ENCODE results near the gene DDIT3. TPM values are rescaled to one million over a fixed set of nuclear protein-coding genes. Genes with fewer than 3 reads are reported as not detected.
"Not testable (repeated sequence)": the region's sequence is repeated elsewhere in the genome, so short reads cannot be mapped to it uniquely, and the experiment has no call there.

The DDIT3 gene
- total RNA-seq, 1 experiment from 2014 or later: 84.7 TPM

DNA sequence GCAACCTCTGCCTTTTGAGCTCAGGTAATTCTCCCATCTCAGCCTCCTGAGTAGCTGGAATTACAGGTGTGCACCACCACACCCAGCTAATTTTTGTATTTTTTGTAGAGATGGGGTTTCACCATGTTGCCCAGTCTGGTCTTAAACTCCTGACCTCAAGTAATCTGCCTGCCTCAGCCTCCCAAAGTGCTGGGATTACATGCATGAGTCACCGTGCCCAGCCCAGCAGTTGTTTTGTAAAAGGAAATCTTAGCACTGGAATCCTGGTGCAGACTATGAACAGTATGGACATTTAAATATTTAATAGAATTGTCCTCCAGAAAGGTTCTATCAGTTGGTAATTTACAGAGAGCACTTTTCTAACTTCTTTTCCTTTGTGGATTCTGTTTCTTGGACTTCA lies 40.8 kb upstream of the DDIT3 start:
- peak; percentile 59 for ATAC-seq
- H3K4me1 ChIP-seq (ENCODE audit: control insufficient read depth in 1 of 2, insufficient read depth in 2 of 2, low read length in 2 of 2): peaks cover 9 to 16% of the 10 kb centered on the region in 2 experiments
- H3K27me3 ChIP-seq (ENCODE audit: insufficient read depth, low read length); intact Hi-C loops (cut with micrococcal nuclease); POLR2A ChIA-PET; H3K9ac ChIP-seq (ENCODE audit: low read length); H3K27ac ChIP-seq (ENCODE audit: low read depth, low read length); H3K9me2 ChIP-seq (ENCODE audit: insufficient read depth); H3K4me3 ChIP-seq (replicated peaks in 1 of 2; ENCODE audit: low read depth in 1 of 2, low read length in 2 of 2); H3K79me2 ChIP-seq (ENCODE audit: insufficient read depth, low read length); H2AFZ ChIP-seq (ENCODE audit: low read depth, low read length, poor library complexity, severe bottlenecking); H4K20me1 ChIP-seq (ENCODE audit: insufficient read depth); H3K36me3 ChIP-seq (ENCODE audit: control insufficient read depth in 1 of 2, insufficient read depth in 2 of 2, low read length in 2 of 2); RAD21 ChIA-PET (ENCODE audit: low non-redundant PET in 1 of 2, low total read pairs in 2 of 2, uncharacterized antibody in 2 of 2, unreplicated experiment in 2 of 2); H3K9me3 ChIP-seq (ENCODE audit: control insufficient read depth in 1 of 2, insufficient read depth in 1 of 2, low read depth in 1 of 2, low read length in 2 of 2); DNase-seq (ENCODE audit: low read depth, low spot score); BruUV-seq (replicated peaks): not testable (repeated sequence)
- peak; percentile 45; the same call in 1 of the 2 replicates for TF ChIP-seq JUND (IDR thresholded peaks at IDR 0.05)
- peak; percentile 41 for TF ChIP-seq FOSL1 (IDR thresholded peaks at IDR 0.05; ENCODE audit: low read depth)
- CTCF ChIA-PET: interaction anchor here (1.1 kb wide), 1 partner anchor 22 kb away, joined by 3 read pairs; no protein-coding TSS in a partner anchor
- peak overlapping the region; percentile 50 for H3K4me2 ChIP-seq (ENCODE audit: low read length)

DNA sequence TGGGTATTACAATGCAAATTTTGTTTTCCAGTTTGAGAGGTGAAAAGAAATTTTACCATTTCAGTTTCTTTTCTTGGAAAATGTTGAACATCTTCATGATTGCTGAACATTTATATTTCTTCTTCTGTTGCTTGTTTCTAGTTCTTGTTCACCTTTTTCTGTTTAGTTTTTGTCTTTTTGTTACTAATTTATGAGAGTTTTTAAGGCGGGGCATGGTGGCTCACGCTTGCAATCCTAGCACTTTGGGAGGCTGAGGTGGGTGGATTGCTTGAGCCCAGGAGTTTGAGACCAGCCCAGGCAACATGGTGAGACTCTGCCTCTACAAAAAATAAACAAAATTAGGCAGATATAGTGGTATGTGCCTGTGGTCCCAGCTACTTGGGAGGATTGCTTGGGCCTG lies 40.2 kb upstream of the DDIT3 start:
- H3K36me3 ChIP-seq (ENCODE audit: control insufficient read depth in 1 of 2, insufficient read depth in 2 of 2, low read length in 2 of 2): no peaks in the 10 kb centered on the region
- BruUV-seq (replicated peaks): no TSS peak
- ChIA-PET POLR2A (no interaction called here), CTCF (interaction anchor here (1.1 kb wide), 1 partner anchor 23 kb away, joined by 3 read pairs; no protein-coding TSS in a partner anchor), RAD21 (ENCODE audit: low non-redundant PET in 1 of 2, low total read pairs in 2 of 2, uncharacterized antibody in 2 of 2, unreplicated experiment in 2 of 2) (no interaction called here)
- H3K9me2 ChIP-seq (ENCODE audit: insufficient read depth): no peaks in the 10 kb centered on the region
- no peak overlapping the region for H3K27ac ChIP-seq (ENCODE audit: low read depth, low read length)
- no peak overlapping the region for H3K9ac ChIP-seq (ENCODE audit: low read length)
- H3K4me3 ChIP-seq (replicated peaks in 1 of 2; ENCODE audit: low read depth in 1 of 2, low read length in 2 of 2): no peak overlapping the region
- H4K20me1 ChIP-seq (ENCODE audit: insufficient read depth): no peaks in the 10 kb centered on the region
- TF ChIP-seq, protein P1, sequence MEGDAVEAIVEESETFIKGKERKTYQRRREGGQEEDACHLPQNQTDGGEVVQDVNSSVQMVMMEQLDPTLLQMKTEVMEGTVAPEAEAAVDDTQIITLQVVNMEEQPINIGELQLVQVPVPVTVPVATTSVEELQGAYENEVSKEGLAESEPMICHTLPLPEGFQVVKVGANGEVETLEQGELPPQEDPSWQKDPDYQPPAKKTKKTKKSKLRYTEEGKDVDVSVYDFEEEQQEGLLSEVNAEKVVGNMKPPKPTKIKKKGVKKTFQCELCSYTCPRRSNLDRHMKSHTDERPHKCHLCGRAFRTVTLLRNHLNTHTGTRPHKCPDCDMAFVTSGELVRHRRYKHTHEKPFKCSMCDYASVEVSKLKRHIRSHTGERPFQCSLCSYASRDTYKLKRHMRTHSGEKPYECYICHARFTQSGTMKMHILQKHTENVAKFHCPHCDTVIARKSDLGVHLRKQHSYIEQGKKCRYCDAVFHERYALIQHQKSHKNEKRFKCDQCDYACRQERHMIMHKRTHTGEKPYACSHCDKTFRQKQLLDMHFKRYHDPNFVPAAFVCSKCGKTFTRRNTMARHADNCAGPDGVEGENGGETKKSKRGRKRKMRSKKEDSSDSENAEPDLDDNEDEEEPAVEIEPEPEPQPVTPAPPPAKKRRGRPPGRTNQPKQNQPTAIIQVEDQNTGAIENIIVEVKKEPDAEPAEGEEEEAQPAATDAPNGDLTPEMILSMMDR (IDR thresholded peaks at IDR 0.05 in 2 of 3, conservative IDR thresholded peaks at IDR 0.05 in 1 of 3; ENCODE audit: borderline replicate concordance in 1 of 3, insufficient read depth in 1 of 3, low read depth in 2 of 3, low read length in 2 of 3): no peak
- no peak for TF ChIP-seq EGR1 (IDR thresholded peaks at IDR 0.05; ENCODE audit: low read depth)
- TF ChIP-seq EZH2 (IDR thresholded peaks at IDR 0.05): no peak
- no peak for TF ChIP-seq POLR2AphosphoS5 (IDR thresholded peaks at IDR 0.05; ENCODE audit: low read depth, low read length)
- TF ChIP-seq SIN3A (IDR thresholded peaks at IDR 0.05; ENCODE audit: low read depth): no peak
- TF ChIP-seq, protein P2, sequence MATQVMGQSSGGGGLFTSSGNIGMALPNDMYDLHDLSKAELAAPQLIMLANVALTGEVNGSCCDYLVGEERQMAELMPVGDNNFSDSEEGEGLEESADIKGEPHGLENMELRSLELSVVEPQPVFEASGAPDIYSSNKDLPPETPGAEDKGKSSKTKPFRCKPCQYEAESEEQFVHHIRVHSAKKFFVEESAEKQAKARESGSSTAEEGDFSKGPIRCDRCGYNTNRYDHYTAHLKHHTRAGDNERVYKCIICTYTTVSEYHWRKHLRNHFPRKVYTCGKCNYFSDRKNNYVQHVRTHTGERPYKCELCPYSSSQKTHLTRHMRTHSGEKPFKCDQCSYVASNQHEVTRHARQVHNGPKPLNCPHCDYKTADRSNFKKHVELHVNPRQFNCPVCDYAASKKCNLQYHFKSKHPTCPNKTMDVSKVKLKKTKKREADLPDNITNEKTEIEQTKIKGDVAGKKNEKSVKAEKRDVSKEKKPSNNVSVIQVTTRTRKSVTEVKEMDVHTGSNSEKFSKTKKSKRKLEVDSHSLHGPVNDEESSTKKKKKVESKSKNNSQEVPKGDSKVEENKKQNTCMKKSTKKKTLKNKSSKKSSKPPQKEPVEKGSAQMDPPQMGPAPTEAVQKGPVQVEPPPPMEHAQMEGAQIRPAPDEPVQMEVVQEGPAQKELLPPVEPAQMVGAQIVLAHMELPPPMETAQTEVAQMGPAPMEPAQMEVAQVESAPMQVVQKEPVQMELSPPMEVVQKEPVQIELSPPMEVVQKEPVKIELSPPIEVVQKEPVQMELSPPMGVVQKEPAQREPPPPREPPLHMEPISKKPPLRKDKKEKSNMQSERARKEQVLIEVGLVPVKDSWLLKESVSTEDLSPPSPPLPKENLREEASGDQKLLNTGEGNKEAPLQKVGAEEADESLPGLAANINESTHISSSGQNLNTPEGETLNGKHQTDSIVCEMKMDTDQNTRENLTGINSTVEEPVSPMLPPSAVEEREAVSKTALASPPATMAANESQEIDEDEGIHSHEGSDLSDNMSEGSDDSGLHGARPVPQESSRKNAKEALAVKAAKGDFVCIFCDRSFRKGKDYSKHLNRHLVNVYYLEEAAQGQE (IDR thresholded peaks at IDR 0.05; ENCODE audit: low read depth): no peak
- no peaks in the 10 kb centered on the region for H3K9me3 ChIP-seq (ENCODE audit: control insufficient read depth in 1 of 2, insufficient read depth in 1 of 2, low read depth in 1 of 2, low read length in 2 of 2)
- DNase-seq (ENCODE audit: low read depth, low spot score) (no peak), ATAC-seq (no peak)
- no peaks in the 10 kb centered on the region for H3K79me2 ChIP-seq (ENCODE audit: insufficient read depth, low read length)
- H2AFZ ChIP-seq (ENCODE audit: low read depth, low read length, poor library complexity, severe bottlenecking): no peak overlapping the region
- peaks cover 9 to 16% of the 10 kb centered on the region in 2 experiments for H3K4me1 ChIP-seq (ENCODE audit: control insufficient read depth in 1 of 2, insufficient read depth in 2 of 2, low read length in 2 of 2)
- intact Hi-C loops (cut with micrococcal nuclease): no loop called here
- no peaks in the 10 kb centered on the region for H3K27me3 ChIP-seq (ENCODE audit: insufficient read depth, low read length)
- peak overlapping the region; percentile 50; the same call in 1 of the 2 replicates for H3K4me2 ChIP-seq (ENCODE audit: low read length)

All from HCT116 (cell line).